K562 (cell line): ENCODE measurements around the gene HOXD9. TPM values are rescaled to one million over a fixed set of nuclear protein-coding genes. Genes with fewer than 3 reads are reported as not detected.

Source experiments
- BHLHE40 ChIP-seq: IDR thresholded peaks from 2 replicates; pipeline ENCODE4 v1.6.1; 2011; ENCODE audit warnings: low read length, improper control_type of control experiment
- CBX2 ChIP-seq: fragments of 200-600 bp; sonication (generic); IDR thresholded peaks from one replicate; pipeline ENCODE4 v1.6.1; 2012; ENCODE audit warnings: mild to moderate bottlenecking, low read length, inconsistent platforms; ENCODE audit not compliant: insufficient read depth, poor library complexity, severe bottlenecking
- CC2D1A ChIP-seq: fragments of 450-650 bp; IDR thresholded peaks from 2 replicates; pipeline ENCODE4 v1.6.1; 2017; ENCODE audit warnings: mild to moderate bottlenecking
- CHD4 ChIP-seq: fragments of 200-600 bp; sonication (generic); IDR thresholded peaks from 3 replicates; pipeline ENCODE4 v1.6.1; 2012; ENCODE audit warnings: low read depth, mild to moderate bottlenecking, mixed read lengths, low read length, inconsistent platforms; ENCODE audit not compliant: insufficient read depth, insufficient replicate concordance, poor library complexity, severe bottlenecking
- CXXC5 ChIP-seq: fragments of 250-450 bp; sonication (Bioruptor Pico); IDR thresholded peaks from 2 replicates; pipeline ENCODE4 v1.8.0; 2022; ENCODE audit warnings: inconsistent platforms, mild to moderate bottlenecking, moderate library complexity
- E2F6 ChIP-seq, 2 experiments: IDR thresholded peaks; 2 replicates each; pipeline ENCODE4 v1.6.1; 2011; ENCODE audit warnings: borderline replicate concordance in 1 of 2, control low read depth in 1 of 2, low read depth in 1 of 2, low read length in 1 of 2, mild to moderate bottlenecking in 1 of 2, mixed read lengths in 1 of 2, moderate library complexity in 1 of 2; ENCODE audit not compliant: insufficient read depth in 1 of 2, insufficient read length in 1 of 2, poor library complexity in 1 of 2, severe bottlenecking in 1 of 2; ENCODE audit errors: extremely low read depth in 1 of 2
- E4F1 ChIP-seq: fragments of 250-450 bp; sonication (Bioruptor Pico); IDR thresholded peaks from 2 replicates; pipeline ENCODE4 v1.5.0; 2021; ENCODE audit warnings: mild to moderate bottlenecking, borderline replicate concordance
- GATAD2B ChIP-seq: fragments of 450-650 bp; IDR thresholded peaks from 2 replicates; pipeline ENCODE4 v1.6.1; 2017; ENCODE audit warnings: mild to moderate bottlenecking, borderline replicate concordance
- KDM2B ChIP-seq: fragments of 250-450 bp; sonication (Bioruptor Pico); IDR thresholded peaks from 2 replicates; pipeline ENCODE4 v1.8.0; 2021; ENCODE audit warnings: mild to moderate bottlenecking, moderate library complexity
- MAZ ChIP-seq, 2 experiments: fragments of 450-650 bp in 1 of 2; sonication (generic) in 1 of 2; formaldehyde crosslinking; IDR thresholded peaks in 1 of 2; conservative IDR thresholded peaks in 1 of 2; 2 replicates each; pipeline versions ENCODE4 v1.4.0 to v1.5.0; 2020; ENCODE audit warnings: mild to moderate bottlenecking in 1 of 2, missing genetic modification reagents in 1 of 2
- NFRKB ChIP-seq: fragments of 450-650 bp; IDR thresholded peaks from 2 replicates; pipeline ENCODE4 v1.6.1; 2016; ENCODE audit warnings: low read depth
- PHF8 ChIP-seq: fragments of 200-600 bp; sonication (generic); IDR thresholded peaks from 2 replicates; pipeline ENCODE4 v1.6.1; 2012; ENCODE audit warnings: mixed run types, mild to moderate bottlenecking, inconsistent platforms, low read length, moderate library complexity, borderline replicate concordance
- RB1 ChIP-seq: fragments of 450-650 bp; IDR thresholded peaks from 2 replicates; pipeline ENCODE4 v1.6.1; 2017; ENCODE audit warnings: low read depth, mild to moderate bottlenecking
- RBFOX2 ChIP-seq: fragments of 200-400 bp; formaldehyde crosslinking; IDR thresholded peaks from 2 replicates; pipeline ENCODE4 v1.6.1; 2017; ENCODE audit warnings: low read depth, mild to moderate bottlenecking, low read length, moderate library complexity
- STAG1 ChIP-seq: sonication (generic); formaldehyde crosslinking; IDR thresholded peaks from 2 replicates; pipeline ENCODE4 v1.5.0; 2020; ENCODE audit warnings: missing genetic modification reagents, borderline replicate concordance
- TOE1 ChIP-seq, 2 experiments: fragments of 450-650 bp in 1 of 2; sonication (generic) in 1 of 2; formaldehyde crosslinking in 1 of 2; IDR thresholded peaks; 2 replicates each; pipeline versions ENCODE4 v1.7.1 to v1.8.0; 2016 to 2022; ENCODE audit warnings: borderline replicate concordance in 2 of 2, mild to moderate bottlenecking in 2 of 2, antibody characterized with exemption in 1 of 2, inconsistent platforms in 1 of 2, low read depth in 1 of 2, missing genetic modification reagents in 1 of 2, moderate library complexity in 1 of 2
- VEZF1 ChIP-seq: fragments of 200-800 bp; sonication (Bioruptor generic); IDR thresholded peaks from 2 replicates; pipeline ENCODE4 v1.6.1; 2017; ENCODE audit warnings: missing genetic modification characterization, missing compliant biosample characterization
- ZNF75A ChIP-seq: fragments of 450-650 bp; formaldehyde crosslinking; IDR thresholded peaks from 2 replicates; pipeline ENCODE4 v1.4.0; 2020; ENCODE audit warnings: mild to moderate bottlenecking
- polyA plus RNA-seq, 8 experiments: library from polyadenylated mRNA; depleted of rRNA in 4 of 8; stranded (reverse) in 5 of 8; unstranded in 3 of 8; fragments of >200 nt; fragmentation: Nextera tagmentation in 2 of 8; fragmentation: Illumina TruSeq in 1 of 8; extraction: Ambion mirVana in 2 of 8; extraction: Trizol in 1 of 8; gene quantifications; 2 replicates each; pipeline versions ENCODE4 v1.2.1 to v1.2.3, GENCODE V29; 2011 to 2014; ENCODE audit warnings: inconsistent platforms in 1 of 8, missing spikeins in 1 of 8
- total RNA-seq, 7 experiments: library from RNA; depleted of rRNA in 6 of 7; stranded (reverse); fragments of >200 nt in 6 of 7; fragmentation: Illumina TruSeq in 2 of 7; extraction: Trizol in 2 of 7; gene quantifications; 2 replicates each; pipeline versions ENCODE4 v1.2.1 to v1.2.3, GENCODE V29; 2011 to 2021; ENCODE audit warnings: low replicate concordance in 1 of 7

The HOXD9 gene
- total and polyA plus RNA-seq, 9 of the 15 experiments (the other 6 are each of a cell fraction or from before 2014, with no cell fraction given) = not detected

- TF ChIP-seq CXXC5 (peak; percentile 67), E4F1 (no peak), E2F6 (IDR thresholded peaks at IDR 0.05; ENCODE audit: borderline replicate concordance in 1 of 2, extremely low read depth in 1 of 2, insufficient read depth in 1 of 2, insufficient read length in 1 of 2, low read depth in 1 of 2, low read length in 1 of 2, poor library complexity in 1 of 2, severe bottlenecking in 1 of 2) (peak; percentile 20 to 63), MAZ (CRISPR knock-in tag; conservative IDR thresholded peaks at IDR 0.05 in 1 of 2, IDR thresholded peaks at IDR 0.05 in 1 of 2) (peak in 1 of 2 experiments; percentile 18; a peak in 2 of 4 replicates), VEZF1 (CRISPR knock-in tag) (peak; percentile 40; the same call in 1 of the 2 replicates), CBX2 (peak; percentile 92), RBFOX2 (peak; percentile 48), KDM2B (CRISPR knock-in tag) (no peak), PHF8 (0 out of 2 replicates have a peak, but pooled peaks have one; percentile 6), CC2D1A (0 out of 2 replicates have a peak, but pooled peaks have one; percentile 32), TOE1 (IDR thresholded peaks at IDR 0.05; ENCODE audit: borderline replicate concordance) (0 out of 2 replicates have a peak, but pooled peaks have one; percentile 26), TOE1 (CRISPR knock-in tag; IDR thresholded peaks at IDR 0.05; ENCODE audit: borderline replicate concordance, low read depth) (no peak), CHD4 (no peak), RB1 (peak; percentile 28; the same call in 1 of the 2 replicates), STAG1 (CRISPR knock-in tag) (peak; percentile 98), GATAD2B (no peak), ZNF75A (CRISPR knock-in tag) (no peak), BHLHE40 (0 out of 2 replicates have a peak, but pooled peaks have one; percentile 8), NFRKB (no peak)
Measured at GRCh38 chr2:176096986-176097819, 25.3 kb upstream of the HOXD9 start (continued).
